ENCODE data around the gene LRRC8D.

LRRC8D gene

DNA sequence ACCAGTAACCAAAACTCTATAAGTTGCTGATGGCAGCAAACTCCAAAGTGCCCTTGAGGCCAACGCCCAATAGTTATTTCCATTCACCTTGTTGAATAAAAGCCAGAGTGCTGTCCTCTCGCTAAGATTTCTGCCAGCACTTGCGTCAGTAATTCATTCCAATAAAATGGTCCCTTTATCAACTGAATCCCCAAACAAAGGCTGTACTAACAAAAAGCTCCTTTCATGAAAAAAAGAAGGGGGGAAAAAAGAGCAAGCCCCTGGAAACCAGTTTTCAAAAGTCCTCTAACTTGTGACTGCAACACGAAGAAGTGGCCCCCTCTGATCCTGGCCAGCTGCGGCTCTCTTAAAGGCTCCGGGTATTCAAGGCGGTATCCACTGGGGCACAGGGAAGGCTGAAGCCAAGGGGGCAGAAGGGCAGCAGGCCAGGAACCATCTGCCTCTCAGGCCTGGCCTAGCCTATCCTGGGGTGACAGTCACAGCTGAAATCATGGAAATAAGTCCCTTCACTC is 118.3 kb downstream of the LRRC8D start:
- Histone ChIP-seq H3K4me2 (ENCODE audit: low read depth, low read length, poor library complexity, severe bottlenecking) (no peak overlapping the region), H3K4me1 (ENCODE audit: insufficient read depth, low read length, poor library complexity, severe bottlenecking) (peaks cover 16% of the 10 kb centered on the region), H3K79me2 (ENCODE audit: insufficient read depth, low read length) (no peaks in the 10 kb centered on the region), H3K9me3 (ENCODE audit: insufficient read depth, low read depth, low read length) (no peaks in the 10 kb centered on the region), H2AFZ (ENCODE audit: low read length) (no peak overlapping the region), H3K27me3 (ENCODE audit: insufficient read depth, low read length, poor library complexity, severe bottlenecking) (no peaks in the 10 kb centered on the region), H3K36me3 (ENCODE audit: insufficient read depth, low read length) (peaks cover 40% of the 10 kb centered on the region; the same call in 1 of the 2 replicates), H3K9ac (ENCODE audit: low read depth, low read length, poor library complexity, severe bottlenecking) (no peak overlapping the region), H3F3A (ENCODE audit: low read depth) (no peaks in the 10 kb centered on the region), H3K4me3 (ENCODE audit: low read length, poor library complexity, severe bottlenecking) (no peak overlapping the region), H4K20me1 (ENCODE audit: insufficient read depth, low read length, poor library complexity, severe bottlenecking) (no peaks in the 10 kb centered on the region), H3K9me2 (replicated peaks; ENCODE audit: low read depth, low read length) (no peaks in the 10 kb centered on the region)
- TF ChIP-seq EZH2phosphoT487 (IDR thresholded peaks at IDR 0.05; ENCODE audit: borderline replicate concordance) = no peak
- TF ChIP-seq, protein P1, sequence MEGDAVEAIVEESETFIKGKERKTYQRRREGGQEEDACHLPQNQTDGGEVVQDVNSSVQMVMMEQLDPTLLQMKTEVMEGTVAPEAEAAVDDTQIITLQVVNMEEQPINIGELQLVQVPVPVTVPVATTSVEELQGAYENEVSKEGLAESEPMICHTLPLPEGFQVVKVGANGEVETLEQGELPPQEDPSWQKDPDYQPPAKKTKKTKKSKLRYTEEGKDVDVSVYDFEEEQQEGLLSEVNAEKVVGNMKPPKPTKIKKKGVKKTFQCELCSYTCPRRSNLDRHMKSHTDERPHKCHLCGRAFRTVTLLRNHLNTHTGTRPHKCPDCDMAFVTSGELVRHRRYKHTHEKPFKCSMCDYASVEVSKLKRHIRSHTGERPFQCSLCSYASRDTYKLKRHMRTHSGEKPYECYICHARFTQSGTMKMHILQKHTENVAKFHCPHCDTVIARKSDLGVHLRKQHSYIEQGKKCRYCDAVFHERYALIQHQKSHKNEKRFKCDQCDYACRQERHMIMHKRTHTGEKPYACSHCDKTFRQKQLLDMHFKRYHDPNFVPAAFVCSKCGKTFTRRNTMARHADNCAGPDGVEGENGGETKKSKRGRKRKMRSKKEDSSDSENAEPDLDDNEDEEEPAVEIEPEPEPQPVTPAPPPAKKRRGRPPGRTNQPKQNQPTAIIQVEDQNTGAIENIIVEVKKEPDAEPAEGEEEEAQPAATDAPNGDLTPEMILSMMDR (conservative IDR thresholded peaks at IDR 0.05; ENCODE audit: low read length) = no peak

DNA sequence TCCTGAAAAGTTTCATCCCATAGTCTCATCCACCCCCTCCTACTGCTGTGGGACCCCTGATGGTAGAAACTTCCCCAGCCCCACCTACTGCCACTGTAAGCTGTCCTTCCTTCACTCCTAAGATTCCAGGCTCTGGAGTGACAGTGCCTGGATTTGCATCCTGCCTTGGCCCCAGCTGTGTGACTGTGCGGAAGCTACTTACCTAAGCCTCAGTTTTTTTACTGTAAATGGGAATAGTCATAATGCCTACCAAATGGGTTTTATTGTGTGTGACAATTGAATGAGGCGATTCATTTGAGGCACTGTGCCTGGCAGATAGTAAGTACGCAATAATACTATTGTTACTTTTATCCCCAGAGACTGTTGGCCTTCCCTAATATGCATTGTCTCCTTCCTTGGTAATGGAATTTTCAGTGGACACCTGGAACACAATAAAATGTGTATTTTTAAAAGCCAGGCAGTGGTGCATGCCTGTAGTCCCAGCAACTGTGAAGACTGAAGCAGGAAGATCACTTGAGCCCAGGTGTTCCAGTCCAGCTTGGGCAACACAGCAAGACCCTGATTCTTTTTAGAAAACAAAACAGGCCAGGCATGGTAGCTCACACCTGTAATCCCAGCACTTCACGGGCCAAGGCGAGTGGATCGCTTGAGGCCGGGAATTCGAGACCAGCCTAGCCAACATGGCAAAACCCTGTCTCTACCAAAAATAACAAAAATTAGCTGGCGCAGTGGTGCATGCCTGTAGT is 119.0 kb downstream of the LRRC8D start:
- TF ChIP-seq, protein P1 (conservative IDR thresholded peaks at IDR 0.05; ENCODE audit: low read length) = no peak
- no peak for TF ChIP-seq EZH2phosphoT487 (IDR thresholded peaks at IDR 0.05; ENCODE audit: borderline replicate concordance)
- Histone ChIP-seq H3F3A (ENCODE audit: low read depth) (no peaks in the 10 kb centered on the region), H3K27me3 (ENCODE audit: insufficient read depth, low read length, poor library complexity, severe bottlenecking) (no peaks in the 10 kb centered on the region), H3K36me3 (ENCODE audit: insufficient read depth, low read length) (peaks cover 33% of the 10 kb centered on the region; the same call in 1 of the 2 replicates), H4K20me1 (ENCODE audit: insufficient read depth, low read length, poor library complexity, severe bottlenecking) (no peaks in the 10 kb centered on the region), H3K4me2 (ENCODE audit: low read depth, low read length, poor library complexity, severe bottlenecking) (no peak overlapping the region), H3K4me1 (ENCODE audit: insufficient read depth, low read length, poor library complexity, severe bottlenecking) (peaks cover 16% of the 10 kb centered on the region), H3K9me2 (replicated peaks; ENCODE audit: low read depth, low read length) (no peaks in the 10 kb centered on the region), H3K4me3 (ENCODE audit: low read length, poor library complexity, severe bottlenecking) (no peak overlapping the region), H3K9me3 (ENCODE audit: insufficient read depth, low read depth, low read length) (no peaks in the 10 kb centered on the region), H2AFZ (ENCODE audit: low read length) (no peak overlapping the region), H3K9ac (ENCODE audit: low read depth, low read length, poor library complexity, severe bottlenecking) (no peak overlapping the region), H3K79me2 (ENCODE audit: insufficient read depth, low read length) (no peaks in the 10 kb centered on the region)

DNA sequence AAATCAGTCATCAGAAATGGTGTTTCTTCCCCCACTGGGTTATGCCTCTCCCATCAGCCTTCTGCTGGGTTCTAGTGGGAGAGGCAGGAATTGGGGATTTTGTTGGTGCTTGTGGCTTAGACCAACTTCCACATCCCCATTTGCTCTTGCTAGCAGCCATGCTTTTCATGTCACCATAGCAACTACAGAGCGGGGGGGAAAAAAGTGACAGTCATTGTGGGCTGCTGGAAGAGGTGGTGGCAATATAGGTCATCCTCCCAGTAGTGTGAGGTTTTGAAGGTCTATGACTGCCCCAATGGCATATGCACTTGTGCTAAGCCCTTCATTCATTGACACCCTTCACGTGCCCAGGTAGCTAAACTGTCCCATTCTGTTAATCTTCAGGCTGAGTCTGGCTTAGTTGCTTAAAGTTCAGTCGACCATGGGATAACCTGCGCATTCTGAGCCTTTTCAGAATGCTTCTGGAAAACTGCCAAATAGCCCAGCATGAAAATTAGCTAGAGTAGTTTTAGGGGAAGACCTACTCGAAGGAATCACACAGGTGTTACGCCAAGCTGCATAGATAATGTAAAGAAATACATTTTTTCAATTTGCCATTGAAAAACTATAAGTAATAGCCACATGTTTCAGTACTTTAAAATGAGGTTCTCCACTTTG is 120.4 kb downstream of the LRRC8D start:
- H3K9me2 ChIP-seq (replicated peaks; ENCODE audit: low read depth, low read length) = no peaks in the 10 kb centered on the region
- H3K4me1 ChIP-seq (ENCODE audit: insufficient read depth, low read length, poor library complexity, severe bottlenecking) = peaks cover 16% of the 10 kb centered on the region
- peaks cover 20% of the 10 kb centered on the region; the same call in 1 of the 2 replicates for H3K36me3 ChIP-seq (ENCODE audit: insufficient read depth, low read length)
- H2AFZ ChIP-seq (ENCODE audit: low read length) = no peak overlapping the region
- no peak overlapping the region for H3K9ac ChIP-seq (ENCODE audit: low read depth, low read length, poor library complexity, severe bottlenecking)
- H3K27me3 ChIP-seq (ENCODE audit: insufficient read depth, low read length, poor library complexity, severe bottlenecking) = no peaks in the 10 kb centered on the region
- no peaks in the 10 kb centered on the region for H4K20me1 ChIP-seq (ENCODE audit: insufficient read depth, low read length, poor library complexity, severe bottlenecking)
- no peak overlapping the region for H3K4me2 ChIP-seq (ENCODE audit: low read depth, low read length, poor library complexity, severe bottlenecking)
- no peaks in the 10 kb centered on the region for H3F3A ChIP-seq (ENCODE audit: low read depth)
- no peak for TF ChIP-seq EZH2phosphoT487 (IDR thresholded peaks at IDR 0.05; ENCODE audit: borderline replicate concordance)
- TF ChIP-seq, protein P1 (conservative IDR thresholded peaks at IDR 0.05; ENCODE audit: low read length) = no peak
- H3K9me3 ChIP-seq (ENCODE audit: insufficient read depth, low read depth, low read length) = no peaks in the 10 kb centered on the region
- H3K4me3 ChIP-seq (ENCODE audit: low read length, poor library complexity, severe bottlenecking) = no peak overlapping the region
- H3K79me2 ChIP-seq (ENCODE audit: insufficient read depth, low read length) = no peaks in the 10 kb centered on the region
